Right lobe of liver (tissue), 6 donors: Measurements from ENCODE around the gene P3R3URF. TPM values are rescaled to one million over a fixed set of nuclear protein-coding genes. Genes with fewer than 3 reads are reported as not detected.

Source experiments
- ATAC-seq, 4 donors: fragments of 200-7000 bp; cut with Tn5 transposase; one replicate each; pipeline ENCODE4 v1.9.1; 2020; ENCODE audit warnings: mild to moderate bottlenecking in 4 of 4, moderate library complexity in 4 of 4
- DNase-seq, 3 donors: peaks; one replicate each; pipeline ENCODE4 v3.0.0-alpha.2; 2020
- H3K27ac ChIP-seq, 3 donors: fragments of 200-600 bp; one replicate each; pipeline ENCODE4 v1.8.0; 2022
- H3K27me3 ChIP-seq, 2 donors: fragments of 200-600 bp; one replicate each; pipeline ENCODE4 v1.8.0; 2022
- H3K36me3 ChIP-seq, 4 donors: fragments of 200-600 bp; sonication (generic) in 1 of 4; one replicate each; pipeline versions ENCODE4 v1.5.1 to v1.8.0; 2017 to 2022; ENCODE audit warnings: control low read depth in 1 of 4
- H3K4me1 ChIP-seq, 4 donors: fragments of 200-600 bp; sonication (generic) in 1 of 4; one replicate each; pipeline versions ENCODE4 v1.5.1 to v1.8.0; 2017 to 2022; ENCODE audit warnings: control low read depth in 1 of 4
- H3K4me3 ChIP-seq, 3 donors: fragments of 200-600 bp; one replicate each; pipeline ENCODE4 v1.8.0; 2022
- H3K9me3 ChIP-seq, 4 donors: fragments of 200-600 bp; sonication (generic) in 1 of 4; one replicate each; pipeline versions ENCODE4 v1.5.1 to v1.8.0; 2017 to 2022; ENCODE audit warnings: control low read depth in 1 of 4
- CTCF ChIP-seq, 4 donors: fragments of 200-600 bp in 3 of 4; fragments of 450-650 bp in 1 of 4; IDR thresholded peaks; one replicate each; pipeline versions ENCODE4 v1.5.1 to v1.8.0; 2016 to 2022; ENCODE audit warnings: antibody characterized with exemption in 4 of 4, mild to moderate bottlenecking in 2 of 4
- POLR2A ChIP-seq: fragments of 450-650 bp; IDR thresholded peaks from one replicate; pipeline ENCODE4 v1.6.1; 2017; ENCODE audit warnings: antibody characterized with exemption, mild to moderate bottlenecking
- WGBS: methylation state at CpG from one replicate; pipeline ENCODE4 v1.1.6; 2018; ENCODE audit warnings: low coverage, low lambda C conversion rate; ENCODE audit not compliant: insufficient coverage; ENCODE audit errors: missing lambda C conversion rate; 5-methylcytosine and 5-hydroxymethylcytosine counted together
- intact Hi-C, 2 donors: fragments of 100-400 bp; cut with DNase I; formaldehyde crosslinking; loops; one replicate each; pipeline versions ENCODE4 v1.11.2 to v1.14.1; 2022
- total RNA-seq, 6 experiments: library from RNA; depleted of rRNA in 2 of 6; stranded (reverse); fragments of >200 nt in 2 of 6; fragmentation: NEBNext Ultra II Directional in 3 of 6; extraction: Animal tissue kit (Norgen Biotek cat#: 25700) in 3 of 6; gene quantifications; one replicate each; pipeline versions ENCODE4 v1.1.0 to v1.2.4, GENCODE V29; 2016 to 2023
- donor health status: DM: no; HTN: yes; CAD: no.
- donor health status: DM: no; HTN: no; CAD: no.
- donor health status: DM: no; HTN: no; CAD: no.
- donor health status: DM: no; HTN: yes; CAD: no.
- donor health status: DM: no; HTN: yes; CAD: no.

Gene P3R3URF
- total RNA-seq, 6 experiments from 2014 or later, result not detected

GRCh38 chr1:46193285-46193684, 17.0 kb upstream of the P3R3URF start:
- Histone ChIP-seq H3K9me3 (no peaks in the 10 kb centered on the region), H3K27ac (no peak overlapping the region), H3K27me3 (no peaks in the 10 kb centered on the region), H3K4me1 (peaks cover 0 to 24% (median 0%) of the 10 kb centered on the region in 4 donors), H3K36me3 (peaks cover 0 to 32% (median 6%) of the 10 kb centered on the region in 4 donors), H3K4me3 (no peak overlapping the region)
- WGBS, result 100% methylated on average over 2 of the region's 7 CpGs
- DNase-seq (no peak), ATAC-seq (no peak)
- TF ChIP-seq POLR2A (no peak), CTCF (IDR thresholded peaks at IDR 0.05) (no peak)
- intact Hi-C loops, result no loop called here

GRCh38 chr1:46192171-46192570, 15.9 kb upstream of the P3R3URF start:
- TF ChIP-seq POLR2A (no peak), CTCF (IDR thresholded peaks at IDR 0.05) (no peak)
- 90% methylated on average over 3 of the region's 10 CpGs for WGBS
- H3K4me1 ChIP-seq, result peaks cover 0 to 19% (median 0%) of the 10 kb centered on the region in 4 donors
- H3K9me3 ChIP-seq, result no peaks in the 10 kb centered on the region
- intact Hi-C loops, result no loop called here
- H3K27ac ChIP-seq, result no peak overlapping the region
- H3K4me3 ChIP-seq, result no peak overlapping the region
- no peak for ATAC-seq
- H3K36me3 ChIP-seq, result peaks cover 0 to 32% (median 6%) of the 10 kb centered on the region in 4 donors
- H3K27me3 ChIP-seq, result no peaks in the 10 kb centered on the region
- DNase-seq, result no peak

- intact Hi-C loops, result no loop called here
- 97% methylated on average over 4 of the region's 9 CpGs for WGBS
- no peak for ATAC-seq
- Histone ChIP-seq H3K4me1 (peaks cover 0 to 17% (median 0%) of the 10 kb centered on the region in 4 donors), H3K36me3 (peaks cover 0 to 28% (median 6%) of the 10 kb centered on the region in 4 donors), H3K4me3 (no peak overlapping the region), H3K9me3 (no peaks in the 10 kb centered on the region), H3K27me3 (no peaks in the 10 kb centered on the region), H3K27ac (no peak overlapping the region)
- TF ChIP-seq POLR2A (no peak), CTCF (IDR thresholded peaks at IDR 0.05) (no peak)
- no peak for DNase-seq
Measured at GRCh38 chr1:46191033-46191701, 14.9 kb upstream of the P3R3URF start.

GRCh38 chr1:46190539-46190938, 14.3 kb upstream of the P3R3URF start:
- no peaks in the 10 kb centered on the region for H3K27me3 ChIP-seq
- H3K9me3 ChIP-seq, result no peaks in the 10 kb centered on the region
- no peak overlapping the region for H3K27ac ChIP-seq
- peaks cover 0 to 27% (median 6%) of the 10 kb centered on the region in 4 donors for H3K36me3 ChIP-seq
- H3K4me3 ChIP-seq, result no peak overlapping the region
- H3K4me1 ChIP-seq, result peaks cover 0 to 13% (median 0%) of the 10 kb centered on the region in 4 donors
- no peak for ATAC-seq
- TF ChIP-seq POLR2A (no peak), CTCF (IDR thresholded peaks at IDR 0.05) (no peak)
- intact Hi-C loops, result no loop called here
- no peak for DNase-seq
- 87% methylated on average over 2 of the region's 3 CpGs for WGBS
